RPMI7951 (cell line): ENCODE data around the gene GALNT14. TPM values are rescaled to one million over a fixed set of nuclear protein-coding genes. Genes with fewer than 3 reads are reported as not detected.
"Not testable (repeated sequence)": the region's sequence is repeated elsewhere in the genome, so short reads cannot be mapped to it uniquely, and the experiment has no call there.

Source experiments
- DNase-seq: peaks from one replicate; pipeline ENCODE4 v3.0.0-alpha.2; 2012; ENCODE audit warnings: low read depth
- total RNA-seq: library from RNA; depleted of rRNA; stranded (reverse); fragments of >200 nt; shearing (Covaris generic); gene quantifications from 2 replicates; pipeline ENCODE4 v1.2.3, GENCODE V29; 2014

GALNT14 gene
- total RNA-seq, 1 experiment from 2014 or later = 1.7 TPM

DNA sequence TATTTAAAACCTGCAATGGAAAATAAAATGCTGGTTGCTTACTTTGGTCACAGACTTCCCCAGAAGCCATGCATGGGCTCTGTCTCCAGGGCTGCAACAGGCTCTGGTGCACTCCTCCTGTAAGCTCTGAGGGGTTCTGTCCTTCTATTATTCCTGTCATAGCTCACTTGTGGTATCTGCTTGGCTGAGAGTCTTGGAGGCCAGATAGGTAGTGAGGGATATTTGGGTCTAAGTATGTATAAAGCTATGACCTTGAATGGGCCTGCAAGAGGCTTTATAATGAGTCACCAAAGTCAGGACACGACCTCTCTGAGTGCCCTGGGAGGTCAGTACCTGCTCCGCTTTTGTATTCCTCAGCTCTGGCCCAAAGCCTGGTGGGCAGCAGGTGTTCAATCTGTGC is 189.4 kb downstream of the GALNT14 start:
- no peak for DNase-seq

GRCh38 chr2:30948130-30948529 is 190.1 kb downstream of the GALNT14 start:
- no peak for DNase-seq

GRCh38 chr2:30947686-30948085 is 190.6 kb downstream of the GALNT14 start:
- DNase-seq = no peak

DNA sequence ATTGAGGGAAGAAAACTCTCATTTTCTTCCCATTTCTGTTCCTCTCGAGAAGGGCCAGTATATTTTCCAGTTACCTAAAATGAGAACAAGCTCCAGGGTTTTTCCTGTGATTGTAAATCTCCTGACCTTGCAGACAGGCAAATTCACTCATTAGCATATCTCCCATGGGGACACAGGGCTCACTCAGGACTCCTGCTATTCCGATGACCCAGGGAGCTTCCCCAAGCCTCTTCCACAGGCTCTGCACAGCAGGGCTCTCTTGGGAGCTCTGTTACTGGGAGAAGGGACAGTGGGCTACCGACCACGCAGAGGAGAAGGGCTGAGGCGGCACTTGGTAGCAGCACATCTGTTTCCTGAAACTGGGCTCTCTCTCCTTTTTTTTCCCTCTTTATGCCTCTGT is 195.8 kb downstream of the GALNT14 start:
- DNase-seq = no peak

DNA sequence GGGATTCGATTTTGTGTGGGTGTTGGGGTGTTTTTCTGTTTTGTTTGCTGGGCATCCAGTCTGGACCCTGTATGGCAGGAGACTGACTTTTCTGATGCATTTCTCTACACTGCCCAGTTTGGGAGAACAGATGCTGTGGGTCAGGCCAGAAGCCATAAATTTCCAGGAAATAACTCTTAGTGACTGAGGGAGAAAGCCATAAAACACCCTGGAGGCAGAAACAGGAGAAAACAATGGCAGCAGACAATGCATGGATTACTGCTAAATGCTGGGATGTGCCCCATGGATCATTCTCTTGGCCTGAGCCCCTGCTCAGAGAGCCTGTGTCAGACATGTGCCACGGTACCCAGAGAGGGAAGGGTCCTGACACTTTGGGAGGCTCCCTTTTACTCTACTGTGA is 197.4 kb downstream of the GALNT14 start:
- DNase-seq = no peak

DNA sequence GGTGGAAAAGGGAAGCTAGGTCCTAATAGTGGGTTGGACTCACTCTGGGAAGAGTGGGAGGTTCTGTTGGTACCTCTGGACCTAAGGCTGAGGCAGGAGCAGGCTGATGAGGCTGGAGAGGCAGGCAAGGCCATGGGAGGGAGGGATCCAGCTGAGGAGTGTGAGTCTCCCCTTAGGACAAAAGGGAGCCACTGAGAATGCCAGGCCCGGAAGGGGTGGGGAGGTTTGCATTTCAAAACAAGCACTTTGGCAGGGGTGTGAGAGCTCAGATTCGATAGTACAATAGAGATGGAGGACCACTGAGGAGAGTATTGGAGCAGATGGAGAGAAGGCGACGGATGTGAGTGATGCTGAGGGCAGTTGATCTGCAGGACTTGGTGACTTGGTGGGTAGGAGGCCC is 198.9 kb downstream of the GALNT14 start:
- DNase-seq = no peak

- no peak for DNase-seq
Measured at GRCh38 chr2:30938196-30938595, 200.0 kb downstream of the GALNT14 start.

DNA sequence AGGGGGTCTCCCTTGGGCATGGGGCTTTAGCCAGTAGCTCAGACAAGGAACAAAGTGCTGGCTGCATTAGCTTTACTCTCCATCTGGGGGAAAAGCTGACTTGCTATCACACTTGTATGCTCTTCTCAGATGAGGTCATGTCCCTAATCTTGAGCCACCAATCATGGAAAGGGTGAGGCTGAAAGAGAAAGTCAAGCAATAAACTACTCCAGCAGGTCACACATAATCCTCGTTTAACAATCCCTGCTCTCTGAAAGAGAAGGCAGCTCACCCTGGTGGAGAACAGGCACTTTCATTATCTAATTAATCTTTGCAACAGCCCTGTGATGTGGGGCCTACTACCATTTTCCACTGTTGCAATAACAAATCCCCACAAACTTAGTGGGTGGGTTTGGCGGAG is 201.3 kb downstream of the GALNT14 start:
- DNase-seq = no peak

GRCh38 chr2:30935795-30936194 is 202.4 kb downstream of the GALNT14 start:
- DNase-seq = no peak

DNA sequence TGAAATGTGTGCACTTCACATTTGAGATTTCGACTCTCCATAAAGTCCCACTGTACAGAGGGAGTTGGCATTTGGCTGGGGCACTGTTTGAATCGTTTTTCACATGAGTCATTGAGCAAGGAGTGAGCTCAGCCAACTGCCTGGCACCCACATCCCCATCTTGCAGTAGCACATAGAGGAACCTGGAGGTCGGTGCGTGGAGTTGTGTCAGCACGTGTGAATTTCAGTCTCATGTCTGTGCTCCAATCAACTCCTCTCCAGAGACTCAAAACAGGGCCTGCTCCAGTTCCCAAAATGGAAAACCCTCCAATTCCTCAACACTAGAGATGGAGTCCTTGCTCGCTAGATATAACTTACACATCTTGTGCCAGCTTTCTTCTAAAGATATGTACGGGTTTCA is 204.2 kb downstream of the GALNT14 start:
- no peak for DNase-seq

GRCh38 chr2:30933496-30933895 is 204.7 kb downstream of the GALNT14 start:
- no peak for DNase-seq

DNA sequence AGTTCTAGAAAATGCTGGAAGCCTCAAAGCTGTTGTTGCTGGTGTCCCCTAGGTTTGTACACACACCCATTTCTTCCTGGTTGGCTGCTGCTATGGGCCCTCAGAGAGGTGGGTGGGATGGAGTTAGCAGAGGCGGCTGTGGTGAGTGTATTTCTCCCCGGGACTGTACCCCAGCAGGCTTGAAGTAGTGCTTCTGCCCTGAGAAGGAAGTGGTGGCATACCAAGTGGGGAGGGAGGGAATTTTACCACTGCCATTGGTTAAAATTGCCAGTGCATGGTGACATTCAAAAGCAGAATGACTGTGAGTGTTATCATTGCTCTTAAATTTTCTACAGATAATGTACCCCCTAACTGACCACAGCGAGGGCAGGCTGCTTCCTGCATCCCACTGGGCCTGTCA is 205.4 kb downstream of the GALNT14 start:
- no peak for DNase-seq

DNA sequence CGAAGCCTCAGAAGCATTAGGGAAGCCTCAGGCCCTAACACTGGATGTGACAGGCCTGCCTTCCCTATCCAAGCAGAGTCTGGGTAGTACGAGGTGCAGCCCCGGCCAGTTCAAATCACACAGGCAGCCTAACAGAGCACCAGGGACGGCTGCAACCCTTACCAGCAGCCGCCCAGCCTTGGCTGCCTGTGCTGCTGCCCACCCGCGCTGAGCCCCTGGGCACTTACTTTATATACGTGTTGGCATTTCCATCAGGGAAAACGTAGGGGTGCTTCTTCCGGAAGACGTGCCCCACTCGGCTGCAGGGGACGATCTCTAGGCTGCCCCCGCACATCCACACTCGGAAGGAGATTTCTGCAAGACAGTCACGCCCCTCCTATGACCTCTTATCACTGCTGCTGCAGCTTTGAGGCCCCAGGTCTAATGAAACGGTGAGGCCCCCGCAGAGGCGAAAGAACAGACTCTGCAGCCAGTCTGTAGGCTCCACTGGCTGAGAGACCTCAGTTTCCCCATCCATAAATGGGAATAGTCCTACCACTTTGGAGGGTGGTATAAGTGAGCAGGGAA is 206.3 kb downstream of the GALNT14 start:
- no peak for DNase-seq

DNA sequence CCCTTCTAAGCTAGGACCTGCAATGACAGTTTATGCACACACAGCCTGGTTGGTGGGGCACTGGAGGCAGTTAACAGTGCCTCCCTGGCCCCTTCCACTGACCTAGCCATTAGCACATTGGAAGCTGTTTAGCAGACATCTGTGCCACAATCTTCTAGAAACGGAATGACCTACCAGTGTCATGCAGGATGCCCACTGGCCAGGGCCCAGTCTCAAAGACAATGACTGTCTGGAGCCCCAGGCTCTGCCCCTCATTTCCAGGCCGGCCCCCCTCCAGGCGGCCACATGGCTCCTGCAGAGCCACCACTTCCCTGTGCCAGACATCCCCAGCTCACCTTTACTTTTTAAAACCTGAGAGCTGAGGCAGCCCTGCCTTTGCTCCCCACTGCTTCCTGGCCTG is 207.5 kb downstream of the GALNT14 start:
- DNase-seq = no peak

GRCh38 chr2:30927465-30928075 is 210.7 kb downstream of the GALNT14 start:
- DNase-seq = no peak

DNA sequence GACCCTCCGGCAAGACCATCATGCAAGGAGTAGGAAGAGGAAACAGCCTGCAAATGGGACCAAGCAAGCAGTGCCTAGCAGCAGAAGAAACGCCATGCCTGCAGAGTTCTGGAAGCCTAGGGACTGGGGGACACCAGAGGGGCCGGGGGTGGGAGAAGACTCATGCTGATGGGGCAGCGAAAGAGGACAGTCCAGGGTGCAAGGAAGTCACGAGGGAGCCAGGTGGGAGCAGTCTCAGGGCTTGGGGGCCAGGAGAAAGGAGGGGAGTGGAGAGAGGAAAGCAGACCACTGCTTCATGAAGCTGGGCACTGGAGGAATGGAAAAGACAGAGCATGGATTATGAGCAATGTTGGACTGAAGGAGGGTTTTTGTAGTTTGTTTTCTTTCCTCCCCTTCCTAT is 211.6 kb downstream of the GALNT14 start:
- no peak for DNase-seq

GRCh38 chr2:30923623-30924022 is 214.6 kb downstream of the GALNT14 start:
- no peak for DNase-seq

DNA sequence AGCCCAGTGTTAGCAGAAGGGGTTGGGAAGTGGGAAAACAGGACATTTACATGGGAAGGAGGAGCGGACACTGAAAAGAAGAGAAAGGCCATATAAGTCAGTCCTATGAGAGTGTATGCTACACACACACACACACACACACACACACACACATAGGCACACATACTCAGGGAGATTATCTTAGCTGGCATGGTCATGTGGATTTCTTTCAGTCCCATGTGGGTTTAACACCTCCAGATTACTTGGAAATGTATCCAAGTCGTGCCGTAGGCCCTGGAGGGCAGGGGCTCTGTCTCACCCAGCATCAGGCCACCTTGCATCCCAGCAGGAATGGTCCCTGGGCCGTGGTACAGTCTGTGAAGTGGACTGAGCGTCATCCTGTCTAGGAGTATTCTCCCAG is 217.7 kb downstream of the GALNT14 start:
- DNase-seq = no peak

GRCh38 chr2:30915486-30915885 is 222.8 kb downstream of the GALNT14 start:
- DNase-seq = peak; percentile 19

- DNase-seq = no peak
Measured at GRCh38 chr2:30914456-30914855, 223.8 kb downstream of the GALNT14 start.

DNA sequence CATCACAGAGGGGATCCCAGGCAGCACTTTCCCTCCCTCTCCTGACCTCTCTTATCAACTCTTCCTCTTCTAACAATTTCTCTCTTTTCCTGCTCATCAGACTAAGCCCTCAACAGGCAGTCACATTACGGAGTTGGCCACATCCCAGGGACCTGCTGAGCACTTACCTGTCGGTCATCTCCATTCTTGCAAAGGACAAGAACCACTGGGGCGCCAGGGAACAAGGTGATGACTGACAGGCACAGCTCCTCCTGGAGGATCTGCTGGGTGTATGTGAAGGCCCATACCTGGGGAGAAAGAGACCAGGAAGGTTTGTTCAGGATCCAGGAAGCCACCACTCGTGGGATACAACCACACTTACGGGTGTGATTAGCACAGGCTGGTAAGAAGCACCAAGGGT is 226.2 kb downstream of the GALNT14 start:
- DNase-seq = no peak

- DNase-seq = no peak
Measured at GRCh38 chr2:30911327-30911726, 226.9 kb downstream of the GALNT14 start.

GRCh38 chr2:30910686-30911085 is 227.6 kb downstream of the GALNT14 start:
- DNase-seq = no peak

DNA sequence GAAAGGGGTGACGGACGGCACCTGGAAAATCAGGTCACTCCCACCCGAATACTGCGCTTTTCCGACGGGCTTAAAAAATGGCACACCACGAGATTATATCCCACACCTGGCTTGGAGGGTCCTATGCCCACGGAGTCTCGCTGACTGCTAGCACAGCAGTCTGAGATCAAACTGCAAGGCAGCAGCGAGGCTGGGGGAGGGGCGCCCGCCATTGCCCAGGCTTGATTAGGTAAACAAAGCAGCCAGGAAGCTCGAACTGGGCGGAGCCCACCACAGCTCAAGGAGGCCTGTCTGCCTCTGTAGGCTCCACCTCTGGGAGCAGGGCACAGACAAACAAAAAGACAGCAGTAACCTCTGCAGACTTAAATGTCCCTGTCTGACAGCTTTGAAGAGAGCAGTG is 233.8 kb downstream of the GALNT14 start:
- not testable (repeated sequence) for DNase-seq
